Ovary (tissue), 3 donors: Measurements from ENCODE around the gene CIAPIN1.

Experiments used
- POLR2A ChIP-seq: fragments of 450-650 bp; IDR thresholded peaks from one replicate; pipeline ENCODE4 v1.6.1; 2017; ENCODE audit warnings: antibody characterized with exemption, mild to moderate bottlenecking, moderate library complexity
- TF ChIP-seq, protein P1 (sequence below), 3 donors: fragments of 450-650 bp in 2 of 3; fragments of 200-600 bp in 1 of 3; IDR thresholded peaks; one replicate each; pipeline versions ENCODE4 v1.5.1 to v1.8.0; 2016 to 2022; ENCODE audit warnings: antibody characterized with exemption in 3 of 3, mild to moderate bottlenecking in 1 of 3
- donor health status: DM: no; HTN: no; CAD: no.

DNA sequence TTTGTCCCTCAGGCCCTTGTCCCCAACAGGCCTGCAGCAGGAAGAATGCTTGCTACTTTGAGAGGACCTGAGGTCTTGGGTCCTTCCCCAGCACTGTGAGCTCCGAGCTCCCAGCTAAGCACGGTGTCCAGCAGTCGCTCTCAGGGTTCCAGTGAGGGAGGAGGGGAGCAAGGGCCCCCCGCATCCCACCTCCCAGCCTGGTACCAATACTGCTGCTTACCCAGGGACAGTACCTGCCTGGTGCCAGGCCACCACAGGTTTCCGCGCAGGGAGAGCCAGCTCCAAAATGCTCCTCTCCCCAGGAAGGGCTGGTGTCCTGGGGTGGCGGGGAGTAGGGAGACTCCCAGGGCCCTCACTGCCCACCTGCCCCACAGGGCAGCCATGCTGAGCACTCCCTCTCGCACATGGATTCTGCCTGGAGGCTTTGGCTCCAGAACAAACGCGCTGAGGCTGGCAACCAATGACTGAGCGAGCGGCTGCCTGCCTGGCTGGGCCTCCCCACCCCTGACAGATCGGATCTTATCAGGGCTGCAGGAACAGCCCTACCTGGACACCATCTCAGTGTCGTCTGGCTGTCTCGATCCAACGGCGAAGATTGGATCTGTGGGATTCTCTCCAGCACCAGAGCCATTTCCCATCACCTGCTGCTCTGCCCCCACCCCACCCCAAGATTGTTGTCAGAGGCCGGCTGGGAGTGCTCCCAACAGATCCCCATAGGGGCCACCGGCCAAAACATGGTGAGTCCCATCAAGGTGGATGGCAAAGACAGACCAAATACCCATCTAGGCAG is 36.7 kb upstream of the CIAPIN1 start:
- TF ChIP-seq, protein P1, sequence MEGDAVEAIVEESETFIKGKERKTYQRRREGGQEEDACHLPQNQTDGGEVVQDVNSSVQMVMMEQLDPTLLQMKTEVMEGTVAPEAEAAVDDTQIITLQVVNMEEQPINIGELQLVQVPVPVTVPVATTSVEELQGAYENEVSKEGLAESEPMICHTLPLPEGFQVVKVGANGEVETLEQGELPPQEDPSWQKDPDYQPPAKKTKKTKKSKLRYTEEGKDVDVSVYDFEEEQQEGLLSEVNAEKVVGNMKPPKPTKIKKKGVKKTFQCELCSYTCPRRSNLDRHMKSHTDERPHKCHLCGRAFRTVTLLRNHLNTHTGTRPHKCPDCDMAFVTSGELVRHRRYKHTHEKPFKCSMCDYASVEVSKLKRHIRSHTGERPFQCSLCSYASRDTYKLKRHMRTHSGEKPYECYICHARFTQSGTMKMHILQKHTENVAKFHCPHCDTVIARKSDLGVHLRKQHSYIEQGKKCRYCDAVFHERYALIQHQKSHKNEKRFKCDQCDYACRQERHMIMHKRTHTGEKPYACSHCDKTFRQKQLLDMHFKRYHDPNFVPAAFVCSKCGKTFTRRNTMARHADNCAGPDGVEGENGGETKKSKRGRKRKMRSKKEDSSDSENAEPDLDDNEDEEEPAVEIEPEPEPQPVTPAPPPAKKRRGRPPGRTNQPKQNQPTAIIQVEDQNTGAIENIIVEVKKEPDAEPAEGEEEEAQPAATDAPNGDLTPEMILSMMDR (IDR thresholded peaks at IDR 0.05), result no peak
- TF ChIP-seq POLR2A, result no peak
